M059J (cell line): ENCODE results near the gene CCL7. TPM values are rescaled to one million over a fixed set of nuclear protein-coding genes. Genes with fewer than 3 reads are reported as not detected.

ENCODE experiments used
- total RNA-seq: library from RNA; depleted of rRNA; stranded (reverse); fragments of >200 nt; shearing (Covaris generic); gene quantifications from 2 replicates; pipeline ENCODE4 v1.2.3, GENCODE V29; 2014; rRNA removed

CCL7 gene
- total RNA-seq, 1 experiment from 2014 or later: 0.17 TPM

Other genes with a start within 250 kb of the CCL7 start
- 85.5 and 135 TPM in 2 replicates for gene CCL2, start 14.9 kb upstream of the CCL7 start, total RNA-seq
- gene CCL11, start 15.5 kb downstream of the CCL7 start, total RNA-seq: not detected in 2 replicates
- 0.17 and 0.69 TPM in 2 replicates for gene CCL8, start 49.2 kb downstream of the CCL7 start, total RNA-seq
- not detected in 2 replicates for gene CCL13, start 86.3 kb downstream of the CCL7 start, total RNA-seq
- gene CCL1, start 93.0 kb downstream of the CCL7 start, total RNA-seq: not detected in 2 replicates